GM19452 (cell line): ENCODE measurements around the gene NEBL.

Experiments
- ATAC-seq: cut with Tn5 transposase; IDR thresholded peaks from one replicate; pipeline ENCODE4 v1.9.1; 2021; ENCODE audit not compliant: unreplicated experiment

NEBL gene

GRCh38 chr10:20795391-20795790 lies 101.7 kb downstream of the NEBL start:
- ATAC-seq = no peak

- no peak for ATAC-seq
These were observed 111.9 kb downstream of the NEBL start for GRCh38 chr10:20785174-20785573.

GRCh38 chr10:20778008-20778757 lies 118.9 kb downstream of the NEBL start:
- ATAC-seq = no peak

GRCh38 chr10:20776384-20777118 lies 120.6 kb downstream of the NEBL start:
- ATAC-seq = no peak

GRCh38 chr10:20771051-20771450 lies 126.1 kb downstream of the NEBL start:
- no peak for ATAC-seq

- no peak for ATAC-seq
These were observed 127.6 kb downstream of the NEBL start for GRCh38 chr10:20769481-20769880.

GRCh38 chr10:20768843-20769242 lies 128.3 kb downstream of the NEBL start:
- no peak for ATAC-seq

GRCh38 chr10:20767028-20767427 lies 130.1 kb downstream of the NEBL start:
- no peak for ATAC-seq

- ATAC-seq = no peak
These were observed 132.0 kb downstream of the NEBL start for GRCh38 chr10:20765066-20765465.

GRCh38 chr10:20760460-20760859 lies 136.7 kb downstream of the NEBL start:
- no peak for ATAC-seq

GRCh38 chr10:20748551-20748950 lies 148.6 kb downstream of the NEBL start:
- no peak for ATAC-seq

- ATAC-seq = no peak
These were observed 149.3 kb downstream of the NEBL start for GRCh38 chr10:20747782-20748181.

GRCh38 chr10:20746856-20747255 lies 150.3 kb downstream of the NEBL start:
- ATAC-seq = no peak

GRCh38 chr10:20745556-20746375 lies 151.3 kb downstream of the NEBL start:
- no peak for ATAC-seq

- ATAC-seq = no peak
These were observed 152.3 kb downstream of the NEBL start for GRCh38 chr10:20744821-20745220.

- ATAC-seq = no peak
These were observed 153.2 kb downstream of the NEBL start for GRCh38 chr10:20743942-20744341.

- no peak for ATAC-seq
These were observed 154.2 kb downstream of the NEBL start for GRCh38 chr10:20742737-20743541.

GRCh38 chr10:20740120-20740519 lies 157.0 kb downstream of the NEBL start:
- no peak for ATAC-seq

- ATAC-seq = no peak
These were observed 160.0 kb downstream of the NEBL start for GRCh38 chr10:20737107-20737506.
